HepG2 (cell line): ENCODE measurements around the gene ZNF106. TPM values are rescaled to one million over a fixed set of nuclear protein-coding genes. Genes with fewer than 3 reads are reported as not detected.

Source experiments
- ATAC-seq: fragments of 200-7000 bp; cut with Tn5 transposase; 3 replicates; pipeline ENCODE4 v1.9.1; 2020; ENCODE audit warnings: mild to moderate bottlenecking, moderate library complexity
- BruUV-seq: library from RNA; stranded (reverse); fragments of 400-500 nt; replicated peaks from 2 replicates; lab custom pipeline; 2021; lab: Mats Ljungman, UMichigan
- CTCF ChIA-PET: fragments of 300-600 bp; formaldehyde crosslinking; extraction: SDS; loops from one replicate; lab custom pipeline; 2021; ENCODE audit warnings: low total read pairs, inconsistent platforms, low intra/inter-chr PET ratio; lab: Yijun Ruan, JAX
- POLR2A ChIA-PET: fragments of 350-600 bp; sonication (Branson Sonifier 250); formaldehyde crosslinking; loops from one replicate; lab custom pipeline; 2020; ENCODE audit warnings: antibody characterized with exemption, inconsistent platforms; lab: Yijun Ruan, JAX
- DNase-seq: peaks from one replicate; pipeline ENCODE4 v3.0.0-alpha.2; 2015; ENCODE audit warnings: low spot score
- FAIRE-seq: peaks from 3 replicates; lab custom pipeline; 2011; peaks lifted over from hg19 to GRCh38; lab: Jason Lieb, UNC
- H2AFZ ChIP-seq: one replicate; pipeline ENCODE4 v1.6.1; 2011; ENCODE audit warnings: low read length, inconsistent platforms
- H3K27ac ChIP-seq: fragments of 300-600 bp; 3 replicates; pipeline ENCODE4 v1.8.0; 2011; ENCODE audit warnings: mixed run types, mild to moderate bottlenecking, mixed read lengths, low read length, inconsistent platforms; ENCODE audit not compliant: insufficient read depth; ENCODE audit errors: extremely low read length
- H3K27me3 ChIP-seq, 2 experiments: fragments of 200-600 bp in 1 of 2; 2 replicates in 1 of 2; 3 replicates in 1 of 2; pipeline versions ENCODE4 v1.6.0 to v1.8.0; 2011; ENCODE audit warnings: low read length in 2 of 2, mild to moderate bottlenecking in 2 of 2, moderate library complexity in 2 of 2, inconsistent platforms in 1 of 2; ENCODE audit not compliant: insufficient read depth in 2 of 2, control insufficient read depth in 1 of 2
- H3K36me3 ChIP-seq, 2 experiments: fragments of 200-600 bp in 1 of 2; replicated peaks in 1 of 2; 2 replicates in 1 of 2; 3 replicates in 1 of 2; pipeline versions ENCODE4 v1.5.1 to v1.8.0; 2011; ENCODE audit warnings: low read length in 2 of 2, inconsistent platforms in 1 of 2; ENCODE audit not compliant: insufficient read depth in 2 of 2, control insufficient read depth in 1 of 2
- H3K4me1 ChIP-seq: 2 replicates; pipeline ENCODE4 v1.5.1; 2012; ENCODE audit warnings: low read length, inconsistent platforms; ENCODE audit not compliant: insufficient read depth
- H3K4me2 ChIP-seq: 2 replicates; pipeline ENCODE4 v1.6.0; 2011; ENCODE audit warnings: low read depth, low read length, inconsistent platforms
- H3K4me3 ChIP-seq, 3 experiments: fragments of 200-600 bp in 1 of 3; sonication (generic), shearing (Covaris generic) in 1 of 3; replicated peaks in 1 of 3; 2 replicates each; pipeline ENCODE4 v1.5.1; 2011 to 2016; ENCODE audit warnings: low read length in 3 of 3, inconsistent platforms in 2 of 3, low read depth in 2 of 3, mild to moderate bottlenecking in 2 of 3, control low read depth in 1 of 3, mixed read lengths in 1 of 3; ENCODE audit not compliant: insufficient read depth in 1 of 3
- H3K79me2 ChIP-seq: one replicate; pipeline ENCODE4 v1.6.1; 2011; ENCODE audit warnings: low read length, inconsistent platforms; ENCODE audit not compliant: insufficient read depth
- H3K9ac ChIP-seq: 2 replicates; pipeline ENCODE4 v1.6.0; 2011; ENCODE audit warnings: mild to moderate bottlenecking, low read depth, low read length, inconsistent platforms; ENCODE audit not compliant: insufficient read depth
- H3K9me3 ChIP-seq: 2 replicates; pipeline ENCODE4 v1.5.1; 2012; ENCODE audit warnings: mild to moderate bottlenecking, low read length
- H4K20me1 ChIP-seq: 2 replicates; pipeline ENCODE4 v1.6.0; 2011; ENCODE audit warnings: inconsistent platforms, mild to moderate bottlenecking, low read length, moderate library complexity; ENCODE audit not compliant: insufficient read depth
- AKAP8 ChIP-seq: sonication (generic); formaldehyde crosslinking; IDR thresholded peaks from 2 replicates; pipeline ENCODE4 v1.5.1; 2020; ENCODE audit warnings: mild to moderate bottlenecking, missing genetic modification reagents
- ATM ChIP-seq: fragments of 450-650 bp; IDR thresholded peaks from 2 replicates; pipeline ENCODE4 v1.7.1; 2017; ENCODE audit warnings: mild to moderate bottlenecking, borderline replicate concordance
- FOXO4 ChIP-seq: sonication (generic); formaldehyde crosslinking; conservative IDR thresholded peaks from 2 replicates; pipeline ENCODE4 v1.8.1; 2023; ENCODE audit warnings: missing genetic modification reagents
- GZF1 ChIP-seq: sonication (generic); formaldehyde crosslinking; IDR thresholded peaks from 2 replicates; pipeline ENCODE4 v1.5.1; 2020; ENCODE audit warnings: mild to moderate bottlenecking, missing genetic modification reagents
- IKZF4 ChIP-seq: sonication (generic); formaldehyde crosslinking; IDR thresholded peaks from 2 replicates; pipeline ENCODE4 v1.5.1; 2020; ENCODE audit warnings: borderline replicate concordance, mild to moderate bottlenecking, low read depth, missing genetic modification reagents; ENCODE audit errors: not compliant biosample characterization
- JARID2 ChIP-seq: sonication (generic); formaldehyde crosslinking; IDR thresholded peaks from 2 replicates; pipeline ENCODE4 v1.8.1; 2023; ENCODE audit warnings: missing genetic modification reagents, inconsistent platforms; ENCODE audit not compliant: insufficient replicate concordance
- KLF16 ChIP-seq, 2 experiments: sonication (generic) in 1 of 2; formaldehyde crosslinking in 1 of 2; IDR thresholded peaks; 2 replicates each; pipeline versions ENCODE4 v1.6.1 to v1.8.0; 2016 to 2023; ENCODE audit warnings: missing genetic modification reagents in 2 of 2, missing compliant biosample characterization in 1 of 2
- ZKSCAN8 ChIP-seq: IDR thresholded peaks from 2 replicates; pipeline ENCODE4 v1.6.1; 2016; ENCODE audit warnings: borderline replicate concordance, missing genetic modification reagents, missing compliant biosample characterization
- WGBS: methylation state at CpG from one replicate; pipeline ENCODE4 v1.1.6; 2017; ENCODE audit warnings: low lambda C conversion rate; 5-methylcytosine and 5-hydroxymethylcytosine counted together
- in situ Hi-C: cut with HindIII; loops from 2 replicates; pipeline ENCODE4 v1.10.0; 2017; ENCODE audit warnings: low pct_unique_long_range_greater_than_20kb; ENCODE audit not compliant: extremely low pct_ligation_motif_present
- intact Hi-C: fragments of 100-400 bp; cut with micrococcal nuclease; formaldehyde crosslinking; loops from one replicate; pipeline ENCODE4 v1.10.0; 2022; ENCODE audit not compliant: unreplicated experiment
- polyA plus RNA-seq, 8 experiments: library from polyadenylated mRNA; depleted of rRNA in 3 of 8; stranded (reverse) in 7 of 8; unstranded in 1 of 8; fragments of >200 nt; fragmentation: Illumina TruSeq in 4 of 8; extraction: Trizol in 4 of 8; gene quantifications; 2 replicates each; pipeline versions ENCODE4 v1.2.1 to v1.2.3, GENCODE V29; 2011 to 2016; ENCODE audit warnings: low read depth in 4 of 8, missing spikeins in 1 of 8, mixed read lengths in 1 of 8; ENCODE audit not compliant: insufficient read depth in 1 of 8
- total RNA-seq, 5 experiments: library from RNA; depleted of rRNA; stranded (reverse); fragments of >200 nt; fragmentation: Illumina TruSeq; extraction: Trizol; gene quantifications; 2 replicates each; pipeline ENCODE4 v1.2.3, GENCODE V29; 2016; ENCODE audit warnings: low read depth in 1 of 5
- TF ChIP-seq, protein P1 (sequence below): sonication (generic); formaldehyde crosslinking; IDR thresholded peaks from 2 replicates; pipeline ENCODE4 v1.4.0; 2020; ENCODE audit warnings: missing genetic modification reagents
- TF ChIP-seq, protein P2 (sequence below): sonication (generic); formaldehyde crosslinking; IDR thresholded peaks from 2 replicates; pipeline ENCODE4 v1.4.0; 2020; ENCODE audit warnings: missing genetic modification reagents

Gene ZNF106
- total and polyA plus RNA-seq, 2 of the 13 experiments (the other 11 are each of a cell fraction or from before 2014, with no cell fraction given): 12.5 to 35.1 TPM

GRCh38 chr15:42378011-42378410 lies 112.9 kb downstream of the ZNF106 start:
- no peaks in the 10 kb centered on the region for H3K27me3 ChIP-seq
- H3K4me2 ChIP-seq: no peak overlapping the region
- ChIA-PET POLR2A (no interaction called here), CTCF (no interaction called here)
- peaks cover 16% of the 10 kb centered on the region for H3K9me3 ChIP-seq
- H3K4me3 ChIP-seq: no peak overlapping the region
- H3K27ac ChIP-seq: no peak overlapping the region
- FAIRE-seq: no peak
- H3K4me1 ChIP-seq: peaks cover 7% of the 10 kb centered on the region; the same call in 1 of the 2 replicates
- in situ Hi-C loops: no loop called here
- H3K79me2 ChIP-seq: no peaks in the 10 kb centered on the region
- no TSS peak for BruUV-seq
- H3K9ac ChIP-seq: no peak overlapping the region
- ATAC-seq: no peak
- WGBS: 42% methylated on average over 8 of the region's 8 CpGs
- no peak for DNase-seq
- TF ChIP-seq ATM (no peak), IKZF4 (no peak), AKAP8 (CRISPR knock-in tag) (no peak), JARID2 (CRISPR knock-in tag) (no peak), ZKSCAN8 (no peak), FOXO4 (CRISPR knock-in tag) (no peak), GZF1 (CRISPR knock-in tag) (no peak), KLF16 (CRISPR knock-in tag; IDR thresholded peaks at IDR 0.05) (no peak)
- TF ChIP-seq, protein P1, sequence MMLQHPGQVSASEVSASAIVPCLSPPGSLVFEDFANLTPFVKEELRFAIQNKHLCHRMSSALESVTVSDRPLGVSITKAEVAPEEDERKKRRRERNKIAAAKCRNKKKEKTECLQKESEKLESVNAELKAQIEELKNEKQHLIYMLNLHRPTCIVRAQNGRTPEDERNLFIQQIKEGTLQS (CRISPR knock-in tag): no peak
- TF ChIP-seq, protein P2, sequence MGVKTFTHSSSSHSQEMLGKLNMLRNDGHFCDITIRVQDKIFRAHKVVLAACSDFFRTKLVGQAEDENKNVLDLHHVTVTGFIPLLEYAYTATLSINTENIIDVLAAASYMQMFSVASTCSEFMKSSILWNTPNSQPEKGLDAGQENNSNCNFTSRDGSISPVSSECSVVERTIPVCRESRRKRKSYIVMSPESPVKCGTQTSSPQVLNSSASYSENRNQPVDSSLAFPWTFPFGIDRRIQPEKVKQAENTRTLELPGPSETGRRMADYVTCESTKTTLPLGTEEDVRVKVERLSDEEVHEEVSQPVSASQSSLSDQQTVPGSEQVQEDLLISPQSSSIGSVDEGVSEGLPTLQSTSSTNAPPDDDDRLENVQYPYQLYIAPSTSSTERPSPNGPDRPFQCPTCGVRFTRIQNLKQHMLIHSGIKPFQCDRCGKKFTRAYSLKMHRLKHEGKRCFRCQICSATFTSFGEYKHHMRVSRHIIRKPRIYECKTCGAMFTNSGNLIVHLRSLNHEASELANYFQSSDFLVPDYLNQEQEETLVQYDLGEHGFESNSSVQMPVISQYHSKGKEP (CRISPR knock-in tag): no peak
- TF ChIP-seq, all 625 proteins: peak for 0
- H3K36me3 ChIP-seq: no peaks in the 10 kb centered on the region
- intact Hi-C loops: no loop called here
- H4K20me1 ChIP-seq: no peaks in the 10 kb centered on the region
- H2AFZ ChIP-seq: no peak overlapping the region
